HL-60/S4 (cell line): ENCODE data around the gene LURAP1L.

Experiments used
- in situ Hi-C: fragments of 300-500 bp; cut with MboI; formaldehyde crosslinking; loops from 2 replicates; pipeline ENCODE4 v1.14.3; 2022; ENCODE audit warnings: low sequenced_read_pairs

Gene LURAP1L

GRCh38 chr9:12809720-12810119 lies 34.9 kb downstream of the LURAP1L start:
- in situ Hi-C loops = no loop called here

GRCh38 chr9:12811935-12812334 lies 37.1 kb downstream of the LURAP1L start:
- in situ Hi-C loops = no loop called here

- in situ Hi-C loops = no loop called here
These were observed 37.9 kb downstream of the LURAP1L start for GRCh38 chr9:12812710-12813109.

GRCh38 chr9:12813533-12813932 lies 38.7 kb downstream of the LURAP1L start:
- in situ Hi-C loops = no loop called here

- in situ Hi-C loops = no loop called here
These were observed 39.4 kb downstream of the LURAP1L start for GRCh38 chr9:12813960-12814876.

- in situ Hi-C loops = no loop called here
These were observed 40.0 kb downstream of the LURAP1L start for GRCh38 chr9:12814877-12815237.

GRCh38 chr9:12815888-12816287 lies 41.1 kb downstream of the LURAP1L start:
- in situ Hi-C loops = no loop called here

- in situ Hi-C loops = no loop called here
These were observed 41.9 kb downstream of the LURAP1L start for GRCh38 chr9:12816656-12817101.

GRCh38 chr9:12817702-12818101 lies 42.9 kb downstream of the LURAP1L start:
- in situ Hi-C loops = no loop called here

- in situ Hi-C loops = no loop called here
These were observed 43.7 kb downstream of the LURAP1L start for GRCh38 chr9:12818431-12819000.

- in situ Hi-C loops = no loop called here
These were observed 44.8 kb downstream of the LURAP1L start for GRCh38 chr9:12819436-12820185.

- in situ Hi-C loops = no loop called here
These were observed 47.3 kb downstream of the LURAP1L start for GRCh38 chr9:12822111-12822510.

- in situ Hi-C loops = no loop called here
These were observed 52.2 kb downstream of the LURAP1L start for GRCh38 chr9:12826924-12827565.

- in situ Hi-C loops = no loop called here
These were observed 58.9 kb downstream of the LURAP1L start for GRCh38 chr9:12833701-12834100.

GRCh38 chr9:12838546-12838945 lies 63.7 kb downstream of the LURAP1L start:
- in situ Hi-C loops = no loop called here

- in situ Hi-C loops = no loop called here
These were observed 68.9 kb downstream of the LURAP1L start for GRCh38 chr9:12843735-12844134.

- in situ Hi-C loops = no loop called here
These were observed 71.2 kb downstream of the LURAP1L start for GRCh38 chr9:12846035-12846434.

GRCh38 chr9:12847561-12847960 lies 72.7 kb downstream of the LURAP1L start:
- in situ Hi-C loops = no loop called here

- in situ Hi-C loops = no loop called here
These were observed 74.7 kb downstream of the LURAP1L start for GRCh38 chr9:12849486-12850003.

GRCh38 chr9:12851341-12852090 lies 76.7 kb downstream of the LURAP1L start:
- in situ Hi-C loops = no loop called here
